HG02610 (cell line): Measurements from ENCODE around the gene MLLT3.
"Not testable (repeated sequence)": the region's sequence is repeated elsewhere in the genome, so short reads cannot be mapped to it uniquely, and the experiment has no call there.

ENCODE experiments used
- ATAC-seq: cut with Tn5 transposase; IDR thresholded peaks from one replicate; pipeline ENCODE4 v1.9.1; 2021; ENCODE audit warnings: mild to moderate bottlenecking, moderate library complexity; ENCODE audit not compliant: unreplicated experiment

Gene MLLT3

GRCh38 chr9:20622330-20623020 lies at the start of gene MLLT3:
MLLT3 (minus strand) TSS chr9:20622499.
- ATAC-seq, result peak; percentile 83

GRCh38 chr9:20671635-20672034 lies 49.3 kb upstream of the MLLT3 start:
- no peak for ATAC-seq

GRCh38 chr9:20670395-20670794 lies 48.1 kb upstream of the MLLT3 start:
- no peak for ATAC-seq

GRCh38 chr9:20664501-20664900 lies 42.2 kb upstream of the MLLT3 start:
- ATAC-seq, result no peak

GRCh38 chr9:20663133-20663532 lies 40.8 kb upstream of the MLLT3 start:
- no peak for ATAC-seq

- no peak for ATAC-seq
These were observed 39.9 kb upstream of the MLLT3 start for GRCh38 chr9:20662156-20662555.

DNA sequence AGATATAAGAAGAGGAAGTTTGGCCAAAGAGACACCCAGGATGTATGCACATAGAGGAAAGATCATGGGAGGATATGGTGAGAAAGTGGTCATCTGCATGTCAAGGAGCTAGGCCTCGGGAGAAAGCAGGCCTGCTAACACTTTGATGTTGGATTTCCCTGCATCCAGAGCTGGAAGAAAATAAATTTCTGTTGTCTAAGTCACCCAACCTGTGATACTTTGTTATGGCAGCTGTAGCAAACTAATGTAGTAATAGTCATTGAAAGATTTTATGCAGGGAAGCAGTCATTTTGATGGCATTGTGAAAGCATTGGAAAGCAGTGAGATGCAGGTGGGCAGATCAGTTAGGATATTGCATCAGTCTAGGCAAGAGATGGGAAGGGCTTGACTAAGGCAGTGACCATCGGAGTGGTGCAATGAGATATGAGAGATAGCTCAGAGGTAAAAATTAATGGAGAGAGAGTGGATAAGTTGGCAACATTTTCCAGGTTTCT lies 37.2 kb upstream of the MLLT3 start:
- ATAC-seq, result no peak

DNA sequence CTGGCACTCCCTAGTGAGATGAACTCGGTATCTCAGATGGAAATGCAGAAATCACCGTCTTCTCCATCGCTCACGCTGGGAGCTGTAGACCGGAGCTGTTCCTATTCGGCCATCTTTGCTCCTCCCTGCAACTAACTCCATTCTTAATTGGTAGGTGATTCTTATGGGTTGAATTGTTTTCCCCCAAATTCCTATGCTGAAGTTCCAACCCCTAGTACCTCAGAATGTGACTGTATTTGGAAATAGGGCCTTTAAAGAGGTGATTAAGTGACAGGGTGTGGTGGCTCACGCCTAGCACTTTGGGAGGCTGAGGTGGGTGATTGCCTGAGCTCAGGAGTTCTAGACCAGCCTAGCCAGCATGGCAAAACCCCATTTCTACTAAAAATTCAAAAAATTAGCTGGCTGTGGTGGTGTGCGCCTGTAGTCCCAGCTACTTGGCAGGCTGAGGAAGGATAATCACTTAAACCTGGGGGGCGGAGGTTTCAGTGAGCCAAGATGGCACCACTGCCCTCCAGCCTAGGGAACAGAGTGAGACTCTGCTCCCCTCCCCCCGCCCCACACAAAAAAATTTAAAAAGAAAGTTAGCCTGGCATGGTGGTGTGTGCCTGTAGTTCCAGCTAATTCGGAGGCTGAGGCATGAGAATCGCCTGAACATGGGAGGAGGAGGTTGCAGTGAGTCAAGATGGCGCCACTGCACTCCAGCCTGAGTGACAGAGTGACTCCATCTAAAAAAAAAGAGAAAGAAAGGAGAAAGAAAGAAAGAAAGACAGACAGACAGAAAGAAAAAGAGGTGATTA lies 36.6 kb upstream of the MLLT3 start:
- no peak for ATAC-seq

DNA sequence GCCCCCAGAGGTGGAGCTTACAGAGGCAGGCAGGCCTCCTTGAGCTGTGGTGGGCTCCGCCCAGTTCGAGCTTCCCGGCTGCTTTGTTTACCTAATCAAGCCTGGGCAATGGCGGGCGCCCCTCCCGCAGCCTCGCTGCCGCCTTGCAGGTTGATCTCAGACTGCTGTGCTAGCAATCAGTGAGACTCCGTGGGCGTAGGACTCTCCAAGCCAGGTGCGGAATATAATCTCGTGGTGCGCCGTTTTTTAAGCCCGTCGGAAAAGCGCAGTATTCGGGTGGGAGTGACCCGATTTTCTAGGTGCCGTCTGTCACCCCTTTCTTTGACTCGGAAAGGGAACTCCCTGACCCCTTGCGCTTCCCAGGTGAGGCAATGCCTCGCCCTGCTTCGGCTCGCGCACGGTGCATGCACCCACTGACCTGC lies 36.0 kb upstream of the MLLT3 start:
- ATAC-seq, result not testable (repeated sequence)

GRCh38 chr9:20651939-20652338 lies 29.6 kb upstream of the MLLT3 start:
- no peak for ATAC-seq

- ATAC-seq, result no peak
These were observed 28.5 kb upstream of the MLLT3 start for GRCh38 chr9:20650750-20651299.

DNA sequence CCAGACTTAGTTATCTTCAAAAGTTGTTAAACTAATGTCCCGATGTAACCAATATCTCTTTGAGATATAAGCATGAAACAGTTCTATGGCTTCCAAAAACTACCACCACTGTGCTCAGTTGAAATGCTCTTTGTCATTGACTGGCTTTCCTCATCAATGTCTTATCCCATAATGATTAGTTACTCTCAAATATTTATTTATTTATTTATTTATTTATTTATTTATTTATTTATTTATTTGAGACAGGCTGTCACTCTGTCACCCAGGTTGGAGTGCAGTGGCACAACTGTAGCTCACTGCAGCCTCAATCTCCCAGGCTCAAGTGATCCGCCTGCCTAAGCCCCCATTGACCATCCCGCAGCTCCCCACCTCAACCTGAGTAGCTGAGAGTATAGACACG lies 28.0 kb upstream of the MLLT3 start:
- ATAC-seq, result no peak

- no peak for ATAC-seq
These were observed 27.1 kb upstream of the MLLT3 start for GRCh38 chr9:20649381-20649780.

GRCh38 chr9:20646656-20647055 lies 24.4 kb upstream of the MLLT3 start:
- ATAC-seq, result no peak

GRCh38 chr9:20643660-20644059 lies 21.4 kb upstream of the MLLT3 start:
- no peak for ATAC-seq

DNA sequence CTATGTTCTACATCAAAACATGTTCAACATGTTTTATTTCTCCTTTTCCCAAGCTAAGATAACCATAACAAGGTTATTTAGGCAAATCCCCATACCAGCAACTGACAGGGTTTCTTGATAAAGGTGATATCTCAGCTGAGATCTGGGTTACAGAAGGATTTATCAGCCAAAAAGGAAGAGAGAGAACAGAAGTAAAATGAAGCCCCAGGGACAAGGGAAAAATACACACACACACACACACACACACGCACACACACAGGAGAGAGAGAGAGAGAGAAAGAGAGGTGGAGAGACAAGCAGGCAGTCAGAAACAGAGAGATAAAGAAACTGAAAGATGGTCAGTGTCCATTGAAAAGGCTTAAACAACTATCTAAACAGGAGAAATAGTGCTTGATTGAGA lies 19.7 kb upstream of the MLLT3 start:
- ATAC-seq, result no peak

- ATAC-seq, result peak; percentile 92
These were observed 18.3 kb upstream of the MLLT3 start for GRCh38 chr9:20640331-20641187.

GRCh38 chr9:20636888-20637440 lies 14.7 kb upstream of the MLLT3 start:
- ATAC-seq, result no peak

DNA sequence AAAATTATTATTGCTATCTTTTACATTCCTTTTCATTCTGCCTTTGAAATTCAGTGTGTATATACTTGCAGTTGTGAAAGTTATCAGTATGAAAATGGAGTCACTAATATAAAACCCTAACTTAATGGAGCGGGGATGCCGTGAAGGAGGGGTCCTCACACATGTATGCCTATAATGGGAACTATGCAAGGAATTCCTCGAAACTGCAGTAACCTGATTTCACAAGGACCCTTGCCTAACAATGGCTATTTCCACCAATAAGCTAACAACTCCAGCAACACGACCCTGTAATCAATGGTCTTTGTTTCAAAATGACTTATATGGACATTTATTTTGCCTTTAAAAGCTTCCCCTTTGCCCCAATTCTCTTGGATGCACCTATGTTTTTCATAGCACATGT lies 12.6 kb upstream of the MLLT3 start:
- no peak for ATAC-seq

- ATAC-seq, result no peak
These were observed 10.4 kb upstream of the MLLT3 start for GRCh38 chr9:20632705-20633104.
